ENCODE results near the gene RSBN1.

RSBN1 gene

DNA sequence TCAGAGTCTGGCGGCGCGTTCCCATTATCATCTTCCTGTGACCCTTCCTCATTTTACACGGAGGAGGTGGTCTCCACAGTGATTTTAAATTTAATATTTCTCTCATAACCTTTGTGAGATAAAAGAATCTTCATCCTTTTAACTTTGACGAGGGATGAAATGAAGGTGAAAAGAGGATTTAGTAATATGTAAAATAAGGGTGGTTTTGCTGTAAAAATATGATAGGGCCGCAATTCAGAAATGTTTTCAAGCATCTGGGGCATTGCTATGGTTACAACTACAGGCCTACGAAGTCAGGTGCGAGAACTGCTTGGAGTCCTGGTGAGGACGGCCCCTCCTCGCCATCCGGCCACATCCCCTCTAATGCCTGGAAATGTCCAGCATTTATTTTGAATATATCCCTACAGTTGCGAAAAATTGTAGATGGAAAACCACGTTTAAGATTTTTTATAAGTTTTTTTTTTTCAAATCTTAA lies 422 bp upstream of the RSBN1 start:
- DNase-seq (ENCODE audit: low read depth in 2 of 2) = no peak

DNA sequence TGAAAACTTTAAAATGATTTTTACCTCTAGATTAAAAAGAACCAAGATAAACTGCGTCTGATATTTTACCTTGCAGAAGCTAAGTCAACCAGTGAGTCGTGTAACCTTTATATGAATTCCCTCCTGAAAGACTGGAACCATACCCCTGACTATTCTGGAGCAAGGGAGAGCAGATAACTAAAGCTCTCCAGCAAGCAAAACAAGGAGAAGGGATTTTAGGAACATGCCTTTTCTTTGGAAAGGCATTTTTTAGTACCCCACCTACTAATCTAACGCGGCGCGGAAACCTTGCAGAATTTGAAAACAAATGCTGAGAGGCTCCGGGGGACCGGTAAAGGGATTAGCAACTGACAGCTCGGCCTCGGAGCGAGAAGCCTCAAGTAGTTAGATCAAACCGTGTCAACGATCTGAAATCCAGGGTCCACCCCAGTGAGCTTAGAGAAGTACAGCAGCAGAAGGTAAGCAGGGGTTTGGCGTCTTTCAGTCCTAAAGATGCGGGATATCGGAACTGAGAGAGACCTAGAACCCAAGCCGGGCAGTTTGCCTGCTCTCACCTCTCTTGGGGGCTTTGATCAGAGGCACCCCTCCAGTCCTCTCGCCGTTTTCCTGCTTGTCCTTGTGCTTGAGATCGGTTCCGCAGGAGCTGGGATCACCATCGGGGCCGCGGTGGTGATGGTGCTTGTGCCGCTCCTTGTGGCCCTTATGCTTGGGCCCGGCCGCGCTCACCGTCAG lies 954 bp downstream of the RSBN1 start:
- no peak for DNase-seq (ENCODE audit: low read depth in 2 of 2)

DNA sequence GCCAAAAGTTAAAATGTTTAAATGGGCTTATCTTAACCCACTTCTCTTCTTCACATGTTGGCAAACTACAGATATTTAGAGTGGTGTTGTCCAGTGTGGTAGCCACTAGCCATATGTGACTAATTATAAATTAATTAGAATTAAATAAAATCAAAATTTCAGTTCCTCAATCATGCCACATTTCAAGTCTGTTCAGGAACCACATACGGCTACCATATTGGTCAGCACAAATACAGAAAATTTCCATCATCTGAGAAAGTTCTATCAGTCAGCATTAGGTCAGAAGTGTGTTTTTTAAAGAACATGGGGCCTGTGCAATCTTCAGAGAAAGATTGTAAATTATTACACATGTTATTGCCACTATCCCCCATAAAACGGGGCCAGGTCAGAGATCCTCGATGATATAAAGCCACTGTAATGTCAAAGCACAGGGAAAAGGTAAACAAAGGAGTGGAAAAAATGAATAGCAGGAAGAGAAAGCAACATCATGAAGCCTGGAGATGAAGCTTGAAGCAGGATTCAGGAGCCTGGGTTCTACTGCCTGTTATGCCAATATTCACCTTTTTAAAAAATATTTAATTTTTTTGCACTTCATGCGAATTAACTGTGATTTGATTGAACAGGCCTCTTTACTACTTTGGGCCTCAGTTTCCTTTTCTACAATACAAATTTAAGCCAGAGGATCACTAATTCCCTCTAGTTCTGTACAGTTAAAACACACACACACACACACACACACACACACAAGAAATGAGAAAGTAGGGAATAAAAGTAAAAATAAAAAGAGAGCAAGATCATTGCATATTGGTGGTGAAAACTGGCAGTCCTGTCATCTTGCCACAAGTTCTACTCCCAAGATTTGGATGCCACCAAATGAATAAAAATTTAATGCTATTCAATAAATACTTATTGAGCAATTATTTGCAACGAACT lies 2.3 kb downstream of the RSBN1 start:
- DNase-seq (ENCODE audit: low read depth in 2 of 2) = no peak

DNA sequence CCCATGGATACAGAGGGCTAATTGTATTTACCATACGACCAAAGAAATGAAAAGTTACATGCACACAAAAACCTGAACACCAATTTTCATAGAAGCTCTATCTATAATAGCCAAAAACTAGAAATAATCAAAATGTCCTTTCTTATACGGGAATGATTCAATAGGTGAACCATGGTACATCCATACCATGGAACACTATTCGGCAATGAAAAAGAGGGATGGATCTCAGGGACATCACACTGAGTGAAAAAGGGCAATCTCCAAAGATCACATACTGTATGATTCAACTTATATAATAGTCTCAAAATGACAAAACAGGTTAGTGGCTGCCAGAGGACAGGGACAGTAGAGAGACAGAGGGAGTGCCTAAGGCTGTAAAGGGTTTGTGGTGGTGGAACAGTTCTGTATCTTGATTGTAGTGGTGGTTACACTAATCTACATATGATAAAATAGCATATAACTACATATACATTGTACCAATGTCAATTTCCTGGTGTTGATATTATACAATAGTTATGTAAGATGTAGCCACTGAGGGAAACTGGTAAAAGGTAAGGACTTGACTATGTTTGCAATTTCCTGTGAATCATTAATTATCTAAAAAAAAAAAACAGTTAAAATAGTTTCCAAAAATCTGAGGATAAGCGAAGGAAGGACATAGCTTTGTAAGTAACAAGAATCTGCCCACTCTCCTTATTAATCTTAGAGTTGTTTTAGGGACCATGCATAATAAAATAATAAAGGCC lies 3.7 kb downstream of the RSBN1 start:
- no peak for DNase-seq (ENCODE audit: low read depth in 2 of 2)

DNA sequence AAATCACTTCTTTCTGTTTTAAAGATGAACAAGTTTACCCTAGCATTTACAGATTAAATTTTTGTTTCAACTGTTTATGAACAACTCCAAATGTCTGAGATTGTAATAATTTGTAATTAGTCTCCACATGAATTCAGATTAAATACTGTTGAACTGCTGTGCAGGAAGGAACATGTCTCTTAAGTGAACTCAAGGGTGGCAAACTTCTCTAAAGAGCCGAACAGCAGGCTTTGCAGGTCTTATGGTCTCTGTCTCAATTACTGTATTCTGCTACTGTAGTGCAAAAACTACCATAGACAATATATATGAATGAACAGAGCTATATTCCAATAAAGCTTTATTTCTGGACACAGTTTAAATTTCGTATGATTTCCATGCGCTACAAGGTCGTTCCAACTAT lies 6.6 kb downstream of the RSBN1 start:
- no peak for DNase-seq (ENCODE audit: low read depth in 2 of 2)

DNA sequence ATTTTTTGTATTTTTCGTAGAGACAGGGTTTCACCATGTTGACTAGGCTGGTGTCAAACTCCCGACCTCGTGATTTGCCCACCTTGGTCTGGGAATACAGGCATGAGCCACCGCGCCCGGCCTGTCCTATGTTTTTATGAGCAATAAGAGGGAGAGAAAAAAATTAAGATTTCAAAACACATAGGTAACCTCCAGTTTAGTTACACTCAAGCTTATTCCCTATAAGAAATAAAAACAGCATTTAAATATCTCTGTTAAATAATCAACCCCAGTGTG lies 7.1 kb downstream of the RSBN1 start:
- DNase-seq (ENCODE audit: low read depth in 2 of 2) = no peak

DNA sequence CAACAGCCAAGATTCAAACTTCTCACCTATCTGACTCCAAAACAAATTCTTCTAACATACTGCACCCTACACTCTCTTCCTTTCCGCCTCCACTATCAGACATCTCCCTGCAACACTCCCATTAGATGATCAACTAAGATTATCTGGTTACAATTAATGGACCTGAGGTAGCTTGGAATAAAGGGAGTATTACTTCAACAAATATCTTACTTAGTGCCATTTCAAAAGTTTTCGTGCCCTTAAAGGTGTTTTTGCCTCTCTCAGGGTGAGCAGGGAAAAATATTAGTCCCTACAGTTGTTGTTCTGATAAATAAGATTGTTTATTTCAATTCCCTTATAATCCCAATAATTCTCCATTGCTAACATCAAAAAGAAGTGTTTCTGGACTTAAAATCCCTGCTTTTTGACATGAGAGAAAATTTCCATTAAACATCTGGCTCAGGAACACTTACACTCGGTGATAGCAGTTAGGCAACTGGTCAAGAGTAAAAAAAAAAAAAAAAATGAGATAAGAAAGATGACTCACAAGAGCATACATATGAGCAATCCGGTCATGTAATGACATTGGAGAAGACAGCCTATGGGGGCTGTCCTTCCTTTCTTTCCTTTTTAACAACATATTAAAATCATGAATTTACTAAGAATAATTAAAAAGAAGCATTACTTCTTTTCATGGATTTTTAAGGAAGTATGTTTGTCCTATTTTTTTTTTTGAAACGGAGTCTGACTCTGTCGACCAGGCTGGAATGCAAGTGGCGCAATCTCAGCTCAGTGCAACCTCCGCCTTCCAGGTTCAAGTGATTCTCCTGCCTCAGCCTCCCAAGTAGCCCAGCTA lies 7.6 kb downstream of the RSBN1 start:
- no peak for DNase-seq (ENCODE audit: low read depth in 2 of 2)

DNA sequence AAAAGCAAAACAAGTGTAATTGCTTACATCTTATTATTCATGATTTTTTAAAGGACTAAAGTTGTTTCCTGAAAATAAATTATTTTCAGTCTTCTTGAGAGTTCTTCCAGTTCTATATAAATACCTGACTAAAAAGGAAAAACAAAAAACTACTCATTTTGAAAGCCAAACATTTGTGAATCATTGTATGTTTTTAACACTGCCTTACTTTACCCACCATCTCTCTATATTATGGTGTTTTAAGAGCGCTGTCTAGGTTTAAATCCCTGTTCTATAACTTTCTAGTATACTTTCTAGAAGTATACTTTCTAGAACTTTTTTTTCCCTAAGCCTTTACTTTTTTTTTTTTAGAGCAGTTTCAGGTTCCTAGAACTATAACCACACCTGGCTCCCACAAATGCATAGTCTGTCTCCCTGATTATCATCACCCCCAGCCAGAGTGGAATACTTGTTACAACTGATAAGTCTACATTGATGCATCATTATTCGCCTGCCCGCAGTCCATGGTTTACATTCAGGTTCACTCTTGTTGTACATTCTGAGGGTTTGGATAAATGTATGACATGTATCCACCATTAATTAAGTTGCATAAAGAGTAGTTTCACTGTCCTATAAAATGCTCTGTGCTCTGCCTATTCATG lies 9.8 kb downstream of the RSBN1 start:
- DNase-seq (ENCODE audit: low read depth in 2 of 2) = no peak

DNA sequence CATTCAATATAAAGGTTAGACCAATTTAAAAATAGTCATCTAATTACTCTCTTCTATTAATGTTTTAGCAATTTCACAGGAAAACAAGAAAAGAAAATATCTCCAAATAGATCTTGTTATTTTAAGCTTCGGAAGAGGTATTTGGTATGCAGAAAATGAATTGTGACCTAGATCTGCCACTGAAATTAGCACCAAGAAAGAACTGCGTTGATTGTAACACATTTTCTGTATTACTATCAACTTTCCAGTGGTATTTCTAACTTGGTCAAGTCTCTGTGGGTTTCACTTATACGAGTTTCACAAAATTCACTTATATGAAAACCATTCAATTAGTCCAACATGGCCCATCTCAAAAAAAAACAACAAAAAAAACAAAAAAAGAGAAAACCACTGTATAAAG lies 11.8 kb downstream of the RSBN1 start:
- no peak for DNase-seq (ENCODE audit: low read depth in 2 of 2)

DNA sequence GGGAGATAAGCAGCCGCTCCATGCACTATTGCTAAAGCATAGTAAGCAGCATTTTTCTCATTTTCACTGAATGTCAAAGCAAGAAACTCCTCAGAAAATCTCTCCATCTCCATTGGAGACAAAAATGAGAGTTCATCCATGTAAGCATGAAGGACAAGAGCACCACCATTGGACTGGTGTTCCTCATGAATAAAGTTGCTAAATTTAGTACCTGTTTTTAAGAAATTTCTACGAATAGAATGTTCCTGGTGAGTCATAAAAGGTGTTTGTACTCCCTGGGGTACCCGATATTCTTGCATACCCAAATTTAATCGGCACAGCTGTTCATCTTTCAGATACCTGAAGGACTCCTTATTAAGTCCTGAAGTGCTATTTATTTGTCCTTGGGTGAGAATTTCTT lies 14.8 kb downstream of the RSBN1 start:
- no peak for DNase-seq (ENCODE audit: low read depth in 2 of 2)

DNA sequence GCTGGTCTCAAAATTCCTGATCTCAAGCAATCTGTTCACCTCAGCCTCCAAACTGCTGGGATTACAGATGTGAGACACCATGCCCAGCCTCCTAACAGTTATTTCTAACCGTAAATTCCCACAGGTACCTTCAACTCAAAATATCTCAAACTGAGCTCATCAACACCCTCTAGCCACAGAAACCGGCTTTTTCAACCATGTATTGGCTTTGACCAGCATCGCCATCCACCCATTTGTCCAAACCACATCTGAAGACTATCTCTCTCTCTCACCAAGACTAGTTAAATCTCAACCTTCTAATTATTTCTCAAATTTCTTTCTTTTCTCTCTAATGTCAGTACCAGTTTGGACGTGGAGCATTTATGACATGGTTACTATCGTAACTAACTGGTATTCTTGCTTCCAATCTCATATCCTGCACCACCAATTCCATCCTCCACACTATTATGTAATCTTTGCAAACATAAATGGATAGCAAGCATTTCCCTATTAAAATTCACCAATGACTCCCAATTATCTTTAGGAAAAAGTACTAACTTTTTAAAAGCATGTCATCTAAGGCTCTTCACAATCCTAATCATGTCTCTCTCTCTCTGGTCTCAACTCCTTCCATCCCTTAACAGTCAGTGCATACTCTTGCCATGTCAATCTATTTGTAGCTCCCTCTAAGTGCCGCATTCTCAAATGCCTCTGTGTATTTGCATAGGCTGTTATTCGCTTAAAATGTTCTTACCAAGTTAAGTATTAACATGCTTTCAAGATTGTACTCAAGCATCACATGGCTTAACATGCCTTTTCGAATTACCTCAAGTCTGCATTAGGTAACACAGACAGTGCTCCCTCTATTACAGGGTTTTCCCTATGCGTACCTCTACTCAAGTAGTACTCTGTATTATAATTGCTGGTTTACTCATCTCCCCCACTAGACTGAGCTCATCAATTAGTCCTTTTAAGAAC lies 18.1 kb downstream of the RSBN1 start:
- no peak for DNase-seq (ENCODE audit: low read depth in 2 of 2)

DNA sequence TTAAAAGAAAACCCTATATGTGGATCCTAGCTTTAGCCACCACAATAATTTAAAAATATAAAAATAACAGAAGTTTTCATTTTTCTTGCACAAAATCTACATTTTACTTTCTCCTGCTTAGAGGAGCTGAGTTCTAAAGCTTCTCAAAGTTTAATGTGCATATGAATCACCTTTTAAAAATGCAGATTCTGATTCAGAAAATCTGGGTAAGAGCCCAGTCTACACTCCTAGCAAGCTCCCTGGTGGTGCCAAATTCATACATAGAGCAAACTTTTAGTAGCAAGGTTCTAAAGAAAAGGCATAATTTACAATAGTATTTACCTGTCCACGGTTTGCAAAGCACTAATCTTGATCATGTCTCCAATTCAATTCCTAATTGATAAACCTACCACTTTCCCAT lies 19.3 kb downstream of the RSBN1 start:
- no peak for DNase-seq (ENCODE audit: low read depth in 2 of 2)

DNA sequence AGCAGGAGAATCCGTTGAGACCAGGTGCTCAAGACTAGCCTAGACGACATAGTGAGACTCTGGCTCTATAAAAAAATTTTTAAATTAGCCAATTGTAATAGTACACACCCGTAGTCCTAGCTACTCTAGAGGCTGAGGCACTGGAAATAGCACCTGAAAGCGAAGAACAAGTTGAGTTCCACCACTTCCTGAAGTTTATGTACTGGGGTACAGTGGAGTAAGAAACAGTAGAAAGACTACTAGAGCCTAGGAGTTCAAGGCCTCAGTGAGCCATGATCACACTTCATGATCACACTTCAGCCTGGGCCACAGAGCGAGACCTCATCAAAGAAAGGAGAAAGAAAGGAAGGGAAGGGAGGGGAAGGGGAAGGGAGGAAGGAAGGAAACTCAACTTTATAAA lies 19.8 kb downstream of the RSBN1 start:
- no peak for DNase-seq (ENCODE audit: low read depth in 2 of 2)

DNA sequence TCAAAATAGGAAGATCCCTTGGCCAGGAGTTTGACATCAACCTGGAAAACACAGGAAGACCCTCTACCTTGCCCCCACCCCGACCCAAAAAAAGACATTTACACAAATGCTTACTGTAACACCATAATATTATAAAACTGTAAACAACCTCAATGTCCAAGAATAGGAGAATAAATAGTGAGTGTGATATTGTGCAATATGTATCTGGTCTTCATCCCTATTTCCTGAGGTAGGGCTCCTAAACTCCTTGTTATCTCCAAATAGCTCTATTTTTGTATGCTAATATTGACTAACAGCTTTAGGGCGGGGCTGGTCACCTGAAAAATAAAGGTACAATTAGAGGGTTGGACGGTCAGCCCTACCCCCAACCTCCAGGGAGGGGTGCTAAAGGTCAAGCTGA lies 23.5 kb downstream of the RSBN1 start:
- DNase-seq (ENCODE audit: low read depth in 2 of 2) = no peak

DNA sequence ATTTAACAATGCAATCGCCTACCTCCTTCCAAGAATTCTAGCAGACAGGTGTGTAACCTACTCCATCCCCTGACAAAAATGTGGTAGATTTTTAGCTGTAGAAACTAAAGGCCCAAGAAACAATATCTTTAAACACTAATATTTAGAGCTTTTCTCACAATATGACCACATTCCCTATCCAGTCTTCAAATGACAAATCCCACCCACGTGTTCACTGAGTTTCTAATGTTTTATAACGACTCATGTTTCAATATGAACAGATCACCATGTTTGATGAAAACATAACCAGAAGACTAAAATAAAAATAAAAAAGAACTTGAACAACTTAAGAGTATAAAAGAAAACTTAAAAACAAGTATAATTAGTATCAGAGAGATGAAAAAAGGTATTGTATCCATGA lies 24.6 kb downstream of the RSBN1 start:
- DNase-seq (ENCODE audit: low read depth in 2 of 2) = no peak

DNA sequence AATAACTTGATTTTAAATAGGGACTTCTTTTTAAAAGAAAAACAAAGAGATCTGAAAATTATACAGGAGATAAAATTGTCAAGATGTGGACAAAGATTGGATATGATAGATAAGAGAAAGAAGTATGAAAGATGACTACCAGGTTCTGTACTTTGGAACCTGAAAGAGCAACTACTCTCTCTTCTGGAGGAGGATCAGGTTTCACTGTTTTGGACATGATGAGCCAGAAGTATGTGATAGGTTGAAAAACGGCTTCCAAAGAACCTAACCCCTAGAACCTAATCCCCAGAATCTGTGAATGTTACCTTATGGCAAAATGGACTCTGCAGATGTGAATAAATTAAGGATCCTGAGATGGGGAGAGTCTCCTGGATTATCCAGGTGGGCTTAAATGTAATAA lies 26.2 kb downstream of the RSBN1 start:
- DNase-seq (ENCODE audit: low read depth in 2 of 2) = no peak

DNA sequence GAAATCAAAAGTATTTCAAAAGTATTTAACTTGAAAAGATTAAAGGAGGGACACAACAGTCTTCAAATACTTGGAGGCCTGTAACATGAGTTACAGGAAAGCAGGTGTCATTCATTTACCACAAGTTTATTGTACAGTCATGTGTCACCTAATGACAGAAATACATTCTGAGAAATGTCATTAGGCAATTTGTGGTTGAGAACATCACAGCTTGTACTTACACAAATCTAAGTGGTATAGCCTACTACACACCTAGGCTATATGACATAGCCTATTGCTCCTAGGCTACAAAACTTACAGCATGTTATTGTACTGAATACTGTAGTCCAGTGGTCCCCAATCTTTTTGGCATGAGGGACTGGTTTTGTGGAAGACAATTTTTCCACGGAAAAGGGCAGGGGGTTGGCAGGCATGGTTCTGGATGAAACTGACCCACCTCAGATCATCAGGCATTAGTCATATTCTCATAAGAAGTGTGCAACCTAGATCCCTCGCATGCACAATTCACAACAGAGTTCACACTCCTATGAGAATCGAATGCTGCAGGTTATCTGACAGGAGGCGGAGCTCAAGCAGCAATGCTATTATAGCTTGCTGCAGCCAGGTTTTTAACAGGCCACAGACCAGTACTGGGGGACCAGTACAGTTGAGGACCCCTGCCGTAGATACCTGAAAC lies 28.0 kb downstream of the RSBN1 start:
- DNase-seq (ENCODE audit: low read depth in 2 of 2) = no peak

DNA sequence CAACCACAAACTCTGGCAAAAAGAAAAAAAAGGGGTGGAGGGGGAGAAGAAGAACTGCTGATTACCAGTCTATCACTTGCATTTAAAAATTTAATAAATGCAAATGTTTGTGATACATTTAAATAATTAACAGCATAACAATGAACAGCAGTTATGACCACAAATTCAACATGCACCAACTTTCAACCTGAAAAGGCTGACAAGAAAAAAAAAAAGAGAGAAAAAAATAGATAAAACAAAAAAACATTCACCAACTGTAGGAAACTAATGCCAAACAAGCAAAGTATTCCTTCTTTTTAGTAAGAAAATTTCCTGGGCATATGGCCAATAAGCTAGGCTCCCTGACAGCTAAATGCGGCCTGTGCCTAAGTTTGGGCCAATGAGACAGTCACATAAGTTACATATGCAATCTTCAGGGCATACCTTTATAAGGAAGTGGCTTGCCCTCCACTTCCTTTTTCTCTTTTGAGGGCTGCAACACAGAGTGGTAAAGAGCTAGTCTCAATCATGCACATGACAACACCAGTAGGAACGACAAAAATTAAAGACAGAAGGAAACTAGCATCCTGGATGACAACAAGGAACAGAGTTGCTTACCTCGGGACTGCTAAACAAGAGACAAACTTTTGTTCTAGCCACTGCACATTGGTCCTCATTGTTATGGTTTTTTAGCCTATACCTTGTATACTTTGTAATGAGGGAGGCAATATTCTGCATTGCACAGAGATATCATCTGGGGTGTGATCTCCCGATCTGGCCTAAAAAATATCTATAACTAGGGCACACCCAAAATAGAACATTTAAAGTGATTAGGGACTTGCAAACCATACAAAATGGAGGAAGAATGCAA lies 28.8 kb downstream of the RSBN1 start:
- DNase-seq (ENCODE audit: low read depth in 2 of 2) = peak in 1 of 2 donors; percentile 3

DNA sequence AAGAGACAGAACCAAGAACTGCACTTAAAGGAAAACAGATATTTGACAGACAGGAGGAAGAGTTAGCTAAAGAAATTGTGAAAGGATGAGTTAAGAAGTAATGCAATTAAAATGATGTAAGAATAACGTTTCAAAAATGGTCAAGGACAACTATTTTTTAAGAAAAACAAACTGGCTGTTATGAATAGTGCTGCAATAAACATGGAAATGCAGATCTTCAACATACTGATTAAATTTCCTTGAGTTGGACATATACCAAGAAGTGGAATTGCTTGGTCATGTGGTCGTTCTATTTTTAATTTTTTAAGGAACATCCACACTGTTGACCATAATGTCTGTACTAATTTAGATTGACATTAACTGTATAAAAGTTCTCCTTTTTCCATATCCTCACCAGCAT lies 29.9 kb downstream of the RSBN1 start:
- no peak for DNase-seq (ENCODE audit: low read depth in 2 of 2)

All from activated CD8-positive, alpha-beta memory T cell treated with anti-CD3 and anti-CD28 coated beads for 4 hours (primary cell).